ENCODE measurements around the gene TMEM237.
A peak's percentile ranks its signal among the peaks of the same experiment; 100 is the strongest.

TMEM237 gene

DNA sequence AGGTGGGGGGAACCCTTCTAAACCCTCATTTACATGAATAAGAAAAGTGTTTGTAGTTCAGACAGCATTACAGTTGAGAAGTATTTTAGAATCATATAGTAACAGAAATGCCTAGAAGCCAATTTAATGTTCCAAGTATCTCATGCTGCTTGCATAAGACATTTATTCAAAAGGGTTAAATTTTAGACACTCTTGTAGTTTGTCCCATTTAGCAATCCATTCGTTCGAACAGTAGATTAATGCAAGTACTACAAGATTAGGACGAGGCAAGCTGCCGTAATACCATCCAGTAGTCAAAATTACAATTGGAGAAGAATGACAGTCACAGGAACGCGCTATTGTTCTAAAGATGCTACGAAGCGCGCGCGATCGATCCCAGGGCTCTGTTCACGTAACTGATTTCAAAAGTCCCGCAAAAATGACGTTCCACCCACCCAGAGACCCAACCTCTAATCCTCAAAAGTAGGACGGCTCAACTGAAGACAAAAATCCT is 1.2 kb downstream of the TMEM237 start:
- 0% methylated on average over 16 of the region's 16 CpGs for WGBS
- Histone ChIP-seq H3K36me3 (ENCODE audit: insufficient read depth, low read length) (peaks cover 20% of the 10 kb centered on the region), H3K27ac (ENCODE audit: low read depth, low read length) (peak overlapping the region; percentile 86), H3K27me3 (ENCODE audit: insufficient read depth, low read length) (no peaks in the 10 kb centered on the region), H3K4me3 (ENCODE audit: low read length) (peak overlapping the region; percentile 87), H3K9me3 (ENCODE audit: insufficient read depth, low read depth, low read length) (no peaks in the 10 kb centered on the region), H3K4me1 (ENCODE audit: insufficient read depth, low read length) (peaks cover 16% of the 10 kb centered on the region), H3K9ac (ENCODE audit: low read depth, low read length) (peak overlapping the region; percentile 87)

DNA sequence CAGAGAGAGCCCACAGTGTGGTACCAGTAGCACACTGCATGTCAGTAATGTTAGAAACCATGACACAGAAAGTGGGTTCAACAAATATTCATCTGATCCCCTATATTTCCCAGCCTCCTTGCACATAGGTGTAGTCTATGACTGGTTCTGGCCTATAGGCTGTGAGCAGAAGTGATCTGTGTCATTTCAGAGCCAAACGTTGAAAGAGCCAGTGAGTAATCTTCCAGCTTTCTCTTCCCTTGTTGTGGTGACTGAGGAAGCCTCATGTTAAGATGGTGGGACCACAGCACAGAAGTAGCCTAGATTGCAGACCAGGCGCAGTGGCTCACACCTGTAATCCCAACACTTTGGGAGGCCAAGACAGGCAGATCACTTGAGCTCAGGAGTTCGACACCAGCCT is 4.1 kb downstream of the TMEM237 start:
- Histone ChIP-seq H3K9me3 (ENCODE audit: insufficient read depth, low read depth, low read length) (no peaks in the 10 kb centered on the region), H3K4me1 (ENCODE audit: insufficient read depth, low read length) (peaks cover 13% of the 10 kb centered on the region), H3K27ac (ENCODE audit: low read depth, low read length) (no peak overlapping the region), H3K9ac (ENCODE audit: low read depth, low read length) (no peak overlapping the region), H3K36me3 (ENCODE audit: insufficient read depth, low read length) (peaks cover 49% of the 10 kb centered on the region), H3K4me3 (ENCODE audit: low read length) (no peak overlapping the region), H3K27me3 (ENCODE audit: insufficient read depth, low read length) (no peaks in the 10 kb centered on the region)
- WGBS: 95% methylated on average over 3 of the region's 3 CpGs

DNA sequence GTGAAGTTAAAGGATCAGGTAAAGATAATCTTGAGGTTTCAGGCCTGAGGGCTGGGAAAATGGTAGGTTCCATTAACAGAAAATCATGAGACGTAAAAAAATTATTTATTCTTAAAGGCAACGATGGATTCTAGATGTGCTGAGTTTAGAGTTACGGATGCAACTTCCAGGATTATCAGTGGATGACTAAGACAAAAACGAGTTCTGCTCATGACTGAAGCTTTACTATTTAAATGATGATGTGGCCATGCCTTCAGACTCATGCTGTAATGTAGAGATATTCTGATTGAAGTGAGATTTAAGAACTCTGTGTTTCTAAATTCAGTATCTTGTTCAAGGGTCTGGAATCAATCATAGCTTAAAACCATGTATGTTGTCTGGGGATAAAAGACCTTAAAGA is 5.0 kb downstream of the TMEM237 start:
- no peaks in the 10 kb centered on the region for H3K27me3 ChIP-seq (ENCODE audit: insufficient read depth, low read length)
- H3K27ac ChIP-seq (ENCODE audit: low read depth, low read length): no peak overlapping the region
- WGBS: 72% methylated on average over 4 of the region's 4 CpGs
- H3K9ac ChIP-seq (ENCODE audit: low read depth, low read length): no peak overlapping the region
- H3K4me1 ChIP-seq (ENCODE audit: insufficient read depth, low read length): 0 out of 2 replicates have a peak, but pooled peaks cover 5% of the 10 kb centered on the region
- no peak overlapping the region for H3K4me3 ChIP-seq (ENCODE audit: low read length)
- H3K36me3 ChIP-seq (ENCODE audit: insufficient read depth, low read length): peaks cover 58% of the 10 kb centered on the region
- H3K9me3 ChIP-seq (ENCODE audit: insufficient read depth, low read depth, low read length): no peaks in the 10 kb centered on the region

DNA sequence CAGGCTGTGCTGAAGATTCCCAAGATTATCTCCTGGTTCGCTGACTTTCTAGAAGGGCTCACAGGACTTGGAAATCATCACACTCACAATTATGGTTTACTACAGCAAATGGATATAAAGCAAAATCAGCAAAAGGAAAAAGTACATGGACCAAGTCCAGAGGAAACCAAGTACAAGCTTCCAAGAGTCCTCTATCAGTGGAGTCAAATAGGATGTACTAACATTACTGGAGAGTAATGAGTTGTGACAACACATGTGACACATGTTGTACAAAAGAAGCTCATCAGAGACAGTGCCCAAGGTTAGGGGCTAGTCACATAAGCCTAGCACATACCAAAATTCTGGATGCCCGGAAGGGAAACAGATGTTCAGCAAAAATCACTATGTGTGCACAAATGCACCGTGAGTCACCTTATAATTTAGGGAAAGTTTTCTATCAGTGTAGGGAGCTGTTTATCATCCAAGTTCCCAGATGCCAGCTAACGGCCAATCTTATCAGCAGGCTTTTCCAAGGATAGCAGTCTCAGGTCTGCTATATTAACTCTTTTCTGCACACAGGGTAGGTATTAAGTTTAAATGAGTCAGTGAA is 9.5 kb downstream of the TMEM237 start:
- no peak overlapping the region for H3K4me3 ChIP-seq (ENCODE audit: low read length)
- no peaks in the 10 kb centered on the region for H3K4me1 ChIP-seq (ENCODE audit: insufficient read depth, low read length)
- H3K27me3 ChIP-seq (ENCODE audit: insufficient read depth, low read length): no peaks in the 10 kb centered on the region
- 96% methylated on average over 4 of the region's 4 CpGs for WGBS
- H3K9me3 ChIP-seq (ENCODE audit: insufficient read depth, low read depth, low read length): no peaks in the 10 kb centered on the region
- H3K9ac ChIP-seq (ENCODE audit: low read depth, low read length): no peak overlapping the region
- no peak overlapping the region for H3K27ac ChIP-seq (ENCODE audit: low read depth, low read length)
- peaks cover 98% of the 10 kb centered on the region for H3K36me3 ChIP-seq (ENCODE audit: insufficient read depth, low read length)

DNA sequence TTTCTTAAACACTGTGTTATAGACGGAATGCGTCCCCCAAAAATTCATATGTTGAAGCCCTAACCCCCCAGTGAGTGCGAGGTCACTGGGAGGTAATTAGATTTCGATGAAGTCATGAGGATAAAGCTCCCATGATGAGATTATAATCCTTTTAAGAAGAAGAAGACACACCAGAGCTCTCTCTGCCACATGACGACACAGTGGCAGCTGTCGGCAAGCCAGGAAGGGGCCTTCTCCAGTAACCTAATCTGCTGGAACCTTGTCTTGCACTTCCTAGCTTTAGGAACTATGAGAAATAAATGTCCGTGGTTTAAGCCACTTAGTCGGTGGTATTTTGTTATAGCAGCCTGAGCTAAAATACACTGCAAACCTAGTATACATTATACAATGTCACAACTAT is 12.3 kb downstream of the TMEM237 start:
- H3K9me3 ChIP-seq (ENCODE audit: insufficient read depth, low read depth, low read length): no peaks in the 10 kb centered on the region
- WGBS: 93% methylated on average over 8 of the region's 8 CpGs
- H3K27ac ChIP-seq (ENCODE audit: low read depth, low read length): no peak overlapping the region
- H3K27me3 ChIP-seq (ENCODE audit: insufficient read depth, low read length): no peaks in the 10 kb centered on the region
- H3K36me3 ChIP-seq (ENCODE audit: insufficient read depth, low read length): peaks cover 100% of the 10 kb centered on the region
- no peaks in the 10 kb centered on the region for H3K4me1 ChIP-seq (ENCODE audit: insufficient read depth, low read length)
- no peak overlapping the region for H3K9ac ChIP-seq (ENCODE audit: low read depth, low read length)
- H3K4me3 ChIP-seq (ENCODE audit: low read length): no peak overlapping the region

DNA sequence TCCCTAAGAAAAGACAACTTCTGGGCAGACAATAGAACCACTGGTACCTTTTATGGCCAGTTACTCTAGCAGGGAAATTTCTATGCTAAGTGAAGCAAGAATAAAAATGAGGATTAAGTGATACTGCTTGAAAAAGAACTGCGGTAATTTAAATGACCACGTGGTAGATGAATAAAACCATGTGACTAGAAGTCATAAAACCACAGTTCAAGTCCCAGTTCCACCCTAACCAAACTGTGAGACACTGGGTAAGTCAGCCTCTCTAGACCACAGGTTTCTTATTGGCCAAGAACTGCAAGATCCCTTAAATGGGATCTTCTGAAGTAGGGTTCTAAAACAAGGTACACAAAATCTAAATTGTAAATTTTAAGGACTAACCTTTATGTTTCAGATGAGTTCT is 12.7 kb downstream of the TMEM237 start:
- H3K27me3 ChIP-seq (ENCODE audit: insufficient read depth, low read length): no peaks in the 10 kb centered on the region
- H3K36me3 ChIP-seq (ENCODE audit: insufficient read depth, low read length): peaks cover 100% of the 10 kb centered on the region
- H3K9me3 ChIP-seq (ENCODE audit: insufficient read depth, low read depth, low read length): no peaks in the 10 kb centered on the region
- H3K9ac ChIP-seq (ENCODE audit: low read depth, low read length): no peak overlapping the region
- WGBS: 88% methylated on average over 2 of the region's 2 CpGs
- no peak overlapping the region for H3K4me3 ChIP-seq (ENCODE audit: low read length)
- H3K27ac ChIP-seq (ENCODE audit: low read depth, low read length): no peak overlapping the region
- H3K4me1 ChIP-seq (ENCODE audit: insufficient read depth, low read length): no peaks in the 10 kb centered on the region

DNA sequence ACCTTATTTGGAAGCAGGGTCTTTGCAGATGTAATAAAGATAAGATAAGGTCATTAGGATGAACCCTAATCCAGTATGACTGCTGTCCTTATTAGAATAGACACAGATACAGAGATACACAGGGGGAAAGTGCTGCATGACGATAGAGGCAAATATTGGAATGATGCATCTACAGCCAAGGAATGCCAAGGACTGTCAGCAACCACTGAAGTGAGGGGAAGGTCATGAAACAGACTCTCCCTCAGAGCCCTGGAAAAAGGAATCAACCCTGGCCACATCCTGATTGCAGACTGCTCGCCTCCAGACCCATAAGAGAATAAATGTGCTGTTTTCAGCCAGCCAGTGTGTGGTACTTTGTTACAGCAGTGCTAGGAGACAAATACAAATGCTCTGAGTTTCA is 14.8 kb downstream of the TMEM237 start:
- Histone ChIP-seq H3K36me3 (ENCODE audit: insufficient read depth, low read length) (peaks cover 97% of the 10 kb centered on the region), H3K4me1 (ENCODE audit: insufficient read depth, low read length) (no peaks in the 10 kb centered on the region), H3K9me3 (ENCODE audit: insufficient read depth, low read depth, low read length) (no peaks in the 10 kb centered on the region), H3K9ac (ENCODE audit: low read depth, low read length) (no peak overlapping the region), H3K4me3 (ENCODE audit: low read length) (no peak overlapping the region), H3K27me3 (ENCODE audit: insufficient read depth, low read length) (no peaks in the 10 kb centered on the region), H3K27ac (ENCODE audit: low read depth, low read length) (no peak overlapping the region)
- WGBS: 97% methylated on average over 2 of the region's 2 CpGs

DNA sequence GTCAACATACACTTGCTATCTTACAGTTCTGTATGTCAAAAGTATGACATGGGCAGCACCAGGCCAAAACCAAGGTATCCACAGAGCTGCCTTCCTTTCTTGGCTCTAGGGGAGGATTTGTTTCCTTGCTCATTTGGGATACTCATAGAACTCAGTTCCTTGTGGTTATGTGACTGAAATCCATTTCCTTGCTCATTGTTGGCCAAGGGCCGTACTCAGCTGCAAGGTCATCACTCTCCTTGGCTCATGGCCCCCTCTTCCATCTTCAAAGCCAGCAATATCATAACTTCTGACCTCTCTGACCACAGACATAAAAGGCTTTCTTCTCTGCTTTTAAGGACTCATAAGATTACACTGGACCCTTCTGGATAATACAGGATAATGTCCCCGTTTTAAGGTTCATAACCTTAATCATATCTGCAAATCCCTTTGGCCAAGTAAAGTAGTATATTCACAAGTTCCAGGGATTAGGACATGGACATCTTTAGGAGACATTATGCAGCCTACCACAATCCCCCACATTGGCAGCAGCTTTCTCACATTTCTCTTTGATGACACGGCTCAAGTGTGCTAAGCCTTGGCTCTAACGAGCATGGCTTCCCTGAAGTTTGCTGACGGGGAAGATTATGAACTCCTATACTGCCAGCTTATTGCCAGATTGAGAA is 20.9 kb downstream of the TMEM237 start:
- H3K4me3 ChIP-seq (ENCODE audit: low read length): no peak overlapping the region
- 92% methylated on average over 5 of the region's 5 CpGs for WGBS
- H3K27ac ChIP-seq (ENCODE audit: low read depth, low read length): no peak overlapping the region
- no peaks in the 10 kb centered on the region for H3K27me3 ChIP-seq (ENCODE audit: insufficient read depth, low read length)
- H3K9ac ChIP-seq (ENCODE audit: low read depth, low read length): no peak overlapping the region
- no peaks in the 10 kb centered on the region for H3K4me1 ChIP-seq (ENCODE audit: insufficient read depth, low read length)
- H3K36me3 ChIP-seq (ENCODE audit: insufficient read depth, low read length): peaks cover 51% of the 10 kb centered on the region
- no peaks in the 10 kb centered on the region for H3K9me3 ChIP-seq (ENCODE audit: insufficient read depth, low read depth, low read length)

DNA sequence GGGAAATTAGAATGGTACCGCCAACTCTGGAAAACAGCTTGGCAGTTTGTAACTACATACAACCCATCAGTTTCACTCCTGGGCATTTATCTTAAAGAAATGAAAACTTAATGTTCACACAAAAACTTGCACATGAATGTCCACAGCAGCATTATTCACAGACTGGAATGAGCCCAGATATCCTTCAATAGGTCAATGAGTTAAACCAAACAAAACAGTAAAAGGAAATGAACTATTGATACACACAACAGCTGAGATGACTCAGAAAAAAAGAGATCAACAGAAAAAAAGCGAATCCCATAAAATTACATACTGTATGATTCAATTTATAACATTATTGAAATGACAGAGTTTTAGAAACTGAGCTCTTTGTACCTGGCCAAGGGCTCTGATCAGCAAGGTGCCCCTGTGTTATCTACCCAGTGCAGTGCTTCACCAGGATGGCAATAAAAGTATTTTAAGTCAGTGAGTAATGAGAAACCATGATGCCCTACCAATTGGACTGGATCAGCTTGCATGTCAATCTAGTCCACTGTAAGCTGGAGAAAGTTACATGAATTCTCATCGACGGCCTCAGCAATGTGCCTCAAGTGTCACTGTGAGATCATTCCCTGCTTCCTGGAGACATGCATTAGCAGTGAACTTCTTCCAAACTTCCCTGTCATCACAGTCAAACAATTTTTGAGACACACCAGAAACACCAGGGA is 21.9 kb downstream of the TMEM237 start:
- Histone ChIP-seq H3K36me3 (ENCODE audit: insufficient read depth, low read length) (peaks cover 41% of the 10 kb centered on the region), H3K4me3 (ENCODE audit: low read length) (no peak overlapping the region), H3K4me1 (ENCODE audit: insufficient read depth, low read length) (no peaks in the 10 kb centered on the region), H3K27ac (ENCODE audit: low read depth, low read length) (no peak overlapping the region), H3K27me3 (ENCODE audit: insufficient read depth, low read length) (no peaks in the 10 kb centered on the region), H3K9ac (ENCODE audit: low read depth, low read length) (no peak overlapping the region), H3K9me3 (ENCODE audit: insufficient read depth, low read depth, low read length) (no peaks in the 10 kb centered on the region)
- 91% methylated on average over 3 of the region's 4 CpGs for WGBS

DNA sequence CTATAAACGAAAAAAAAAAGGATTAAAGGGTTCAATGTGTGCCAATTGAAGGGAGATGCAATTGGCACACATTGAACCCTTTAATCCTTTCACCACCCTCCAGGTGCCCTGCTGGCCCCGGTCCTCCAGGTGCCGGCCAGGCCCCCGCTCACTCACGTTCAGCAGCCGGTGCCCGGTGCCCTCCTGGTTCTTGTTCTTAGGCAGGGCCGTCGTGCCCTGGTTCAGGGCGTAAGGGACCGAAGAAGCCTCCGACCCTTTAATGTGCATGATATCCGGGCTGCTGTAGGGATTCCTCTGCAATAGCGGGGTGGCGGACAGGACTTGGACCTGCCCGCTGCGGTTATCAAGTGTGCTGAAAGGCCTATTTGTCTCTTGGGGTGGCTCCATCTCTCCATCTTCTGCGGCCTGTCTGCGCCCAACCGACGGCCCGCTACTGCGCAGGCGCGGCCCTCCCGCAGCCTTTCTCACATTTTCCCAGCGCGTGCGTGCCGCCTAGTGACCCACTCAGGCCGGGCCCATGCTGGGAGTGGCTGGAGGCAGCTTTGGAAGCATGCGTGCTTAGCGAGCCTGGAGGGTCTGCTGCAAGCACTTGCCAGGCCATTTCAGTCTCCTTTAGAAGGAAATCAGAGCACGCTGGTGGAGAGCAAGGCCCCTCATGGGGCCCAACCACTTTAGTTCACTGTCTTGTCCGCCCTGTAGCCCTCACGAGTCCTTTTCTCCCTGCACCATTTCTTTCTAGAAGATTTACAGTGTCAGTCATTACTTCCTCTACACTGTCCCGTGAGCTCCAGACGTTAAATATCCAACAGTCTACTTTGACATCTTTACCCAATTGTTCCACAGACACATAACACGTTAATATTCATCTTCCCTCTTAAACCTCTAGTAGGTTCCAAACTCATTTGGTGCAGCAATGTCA is 24.3 kb downstream of the TMEM237 start:
- Histone ChIP-seq H3K9ac (ENCODE audit: low read depth, low read length) (no peak overlapping the region), H3K4me3 (ENCODE audit: low read length) (no peak overlapping the region), H3K27me3 (ENCODE audit: insufficient read depth, low read length) (no peaks in the 10 kb centered on the region), H3K27ac (ENCODE audit: low read depth, low read length) (no peak overlapping the region), H3K36me3 (ENCODE audit: insufficient read depth, low read length) (peaks cover 19% of the 10 kb centered on the region), H3K9me3 (ENCODE audit: insufficient read depth, low read depth, low read length) (no peaks in the 10 kb centered on the region), H3K4me1 (ENCODE audit: insufficient read depth, low read length) (no peaks in the 10 kb centered on the region)
- WGBS: 92% methylated on average over 39 of the region's 39 CpGs

DNA sequence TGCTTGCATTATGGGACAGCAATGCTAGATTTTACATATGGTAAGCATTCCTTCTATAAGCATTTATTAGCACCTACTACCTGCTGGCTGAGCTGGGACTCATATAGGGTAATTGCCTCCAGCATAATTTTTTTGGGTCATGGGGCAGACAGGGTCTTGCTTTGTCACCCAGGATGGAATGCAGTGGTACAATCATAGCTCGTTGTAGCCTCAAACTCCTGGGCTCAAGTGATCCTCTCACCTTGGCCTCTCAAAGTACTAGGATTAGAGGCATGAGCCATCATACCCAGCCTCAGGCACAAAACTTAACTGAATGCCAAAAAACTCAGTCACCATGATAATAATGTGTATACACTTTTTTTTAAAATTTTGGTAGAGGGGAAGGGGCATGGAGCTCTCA is 35.3 kb downstream of the TMEM237 start:
- 96% methylated on average over 1 of the region's 1 CpG for WGBS
- H3K9ac ChIP-seq (ENCODE audit: low read depth, low read length): no peak overlapping the region
- no peaks in the 10 kb centered on the region for H3K36me3 ChIP-seq (ENCODE audit: insufficient read depth, low read length)
- peaks cover 12% of the 10 kb centered on the region for H3K9me3 ChIP-seq (ENCODE audit: insufficient read depth, low read depth, low read length)
- H3K27me3 ChIP-seq (ENCODE audit: insufficient read depth, low read length): no peaks in the 10 kb centered on the region
- no peak overlapping the region for H3K27ac ChIP-seq (ENCODE audit: low read depth, low read length)
- no peaks in the 10 kb centered on the region for H3K4me1 ChIP-seq (ENCODE audit: insufficient read depth, low read length)
- no peak overlapping the region for H3K4me3 ChIP-seq (ENCODE audit: low read length)

Measured in HUES64 (cell line).